ENCODE data around the gene LRBA. TPM values are rescaled to one million over a fixed set of nuclear protein-coding genes. Genes with fewer than 3 reads are reported as not detected.

The LRBA gene
- total RNA-seq, 2 experiments from 2014 or later = 53.7 to 54.6 TPM

GRCh38 chr4:150325872-150326271, 689.2 kb downstream of the LRBA start:
- no peak for DNase-seq
- H3K27me3 Mint-ChIP-seq (ENCODE audit: low read depth) = no peaks in the 10 kb centered on the region
- H3K9me3 Mint-ChIP-seq = no peaks in the 10 kb centered on the region
- peaks cover 8% of the 10 kb centered on the region for H3K4me1 Mint-ChIP-seq (ENCODE audit: low read depth)
- intact Hi-C loops (cut with micrococcal nuclease) = no loop called here
- peaks cover 13% of the 10 kb centered on the region for H3K36me3 Mint-ChIP-seq (ENCODE audit: low read depth)
- CTCF ChIA-PET = interaction anchor here (0.5 to 0.7 kb wide), 2 partner anchors 11 to 1931 kb away, joined by 3 to 4 read pairs; no protein-coding TSS in a partner anchor
- no peak overlapping the region for H3K27ac Mint-ChIP-seq
- H3K4me3 Mint-ChIP-seq = no peak overlapping the region

- Mint-ChIP-seq H3K4me1 (ENCODE audit: low read depth) (peaks cover 8% of the 10 kb centered on the region), H3K36me3 (ENCODE audit: low read depth) (peaks cover 22% of the 10 kb centered on the region), H3K27me3 (ENCODE audit: low read depth) (no peaks in the 10 kb centered on the region), H3K27ac (no peak overlapping the region), H3K9me3 (no peaks in the 10 kb centered on the region), H3K4me3 (no peak overlapping the region)
- CTCF ChIA-PET = interaction anchor here (0.7 kb wide), 1 partner anchor 265 kb away, joined by 3 read pairs; no protein-coding TSS in a partner anchor
- intact Hi-C loops (cut with micrococcal nuclease) = no loop called here
- DNase-seq = no peak
Observed at GRCh38 chr4:150323406-150324325, 691.4 kb downstream of the LRBA start.

GRCh38 chr4:150322646-150323045, 692.4 kb downstream of the LRBA start:
- no peaks in the 10 kb centered on the region for H3K27me3 Mint-ChIP-seq (ENCODE audit: low read depth)

GRCh38 chr4:150321113-150321512, 694.0 kb downstream of the LRBA start:
- Mint-ChIP-seq H3K4me3 (no peak overlapping the region), H3K4me1 (ENCODE audit: low read depth) (peaks cover 6% of the 10 kb centered on the region), H3K9me3 (no peaks in the 10 kb centered on the region), H3K27me3 (ENCODE audit: low read depth) (no peaks in the 10 kb centered on the region), H3K36me3 (ENCODE audit: low read depth) (peaks cover 24% of the 10 kb centered on the region), H3K27ac (no peak overlapping the region)
- DNase-seq = no peak
- intact Hi-C loops (cut with micrococcal nuclease) = no loop called here
- CTCF ChIA-PET = interaction anchor here (0.5 kb wide), 1 partner anchor 19 kb away, joined by 3 read pairs; no protein-coding TSS in a partner anchor

More at GRCh38 chr4:150322646-150323045, 692.4 kb downstream of the LRBA start:
- intact Hi-C loops (cut with micrococcal nuclease) = no loop called here
- DNase-seq = no peak
- Mint-ChIP-seq H3K4me3 (no peak overlapping the region), H3K9me3 (no peaks in the 10 kb centered on the region), H3K27ac (no peak overlapping the region), H3K4me1 (ENCODE audit: low read depth) (peaks cover 8% of the 10 kb centered on the region), H3K36me3 (ENCODE audit: low read depth) (peaks cover 22% of the 10 kb centered on the region)
- CTCF ChIA-PET = no interaction called here

GRCh38 chr4:150318971-150319370, 696.1 kb downstream of the LRBA start:
- CTCF ChIA-PET = no interaction called here
- Mint-ChIP-seq H3K27me3 (ENCODE audit: low read depth) (no peaks in the 10 kb centered on the region), H3K9me3 (no peaks in the 10 kb centered on the region), H3K4me1 (ENCODE audit: low read depth) (no peaks in the 10 kb centered on the region), H3K36me3 (ENCODE audit: low read depth) (peaks cover 18% of the 10 kb centered on the region), H3K4me3 (no peak overlapping the region), H3K27ac (no peak overlapping the region)
- DNase-seq = no peak
- intact Hi-C loops (cut with micrococcal nuclease) = no loop called here

- Mint-ChIP-seq H3K27me3 (ENCODE audit: low read depth) (no peaks in the 10 kb centered on the region), H3K9me3 (no peaks in the 10 kb centered on the region), H3K27ac (no peak overlapping the region), H3K4me1 (ENCODE audit: low read depth) (no peaks in the 10 kb centered on the region), H3K4me3 (no peak overlapping the region), H3K36me3 (ENCODE audit: low read depth) (peaks cover 17% of the 10 kb centered on the region)
- CTCF ChIA-PET = interaction anchor here (0.6 kb wide), 1 partner anchor 16 kb away, joined by 4 read pairs; no protein-coding TSS in a partner anchor
- no peak for DNase-seq
- intact Hi-C loops (cut with micrococcal nuclease) = no loop called here
Observed at GRCh38 chr4:150318527-150318926, 696.6 kb downstream of the LRBA start.

GRCh38 chr4:150316332-150317205, 698.5 kb downstream of the LRBA start:
- H3K27me3 Mint-ChIP-seq (ENCODE audit: low read depth) = no peaks in the 10 kb centered on the region
- CTCF ChIA-PET = interaction anchor here (0.6 kb wide), 1 partner anchor 40 kb away, joined by 4 read pairs; no protein-coding TSS in a partner anchor
- intact Hi-C loops (cut with micrococcal nuclease) = no loop called here
- H3K9me3 Mint-ChIP-seq = no peaks in the 10 kb centered on the region
- no peak overlapping the region for H3K27ac Mint-ChIP-seq
- H3K4me1 Mint-ChIP-seq (ENCODE audit: low read depth) = no peaks in the 10 kb centered on the region
- no peak overlapping the region for H3K4me3 Mint-ChIP-seq
- DNase-seq = no peak
- peaks cover 16% of the 10 kb centered on the region for H3K36me3 Mint-ChIP-seq (ENCODE audit: low read depth)

- Mint-ChIP-seq H3K4me1 (ENCODE audit: low read depth) (no peaks in the 10 kb centered on the region), H3K36me3 (ENCODE audit: low read depth) (peaks cover 14% of the 10 kb centered on the region), H3K9me3 (no peaks in the 10 kb centered on the region), H3K27ac (no peak overlapping the region), H3K27me3 (ENCODE audit: low read depth) (no peaks in the 10 kb centered on the region), H3K4me3 (no peak overlapping the region)
- no peak for DNase-seq
- CTCF ChIA-PET = no interaction called here
- intact Hi-C loops (cut with micrococcal nuclease) = no loop called here
Observed at GRCh38 chr4:150315691-150316090, 699.4 kb downstream of the LRBA start.

- CTCF ChIA-PET = no interaction called here
- Mint-ChIP-seq H3K4me3 (no peak overlapping the region), H3K27me3 (ENCODE audit: low read depth) (no peaks in the 10 kb centered on the region), H3K27ac (no peak overlapping the region), H3K4me1 (ENCODE audit: low read depth) (no peaks in the 10 kb centered on the region), H3K9me3 (no peaks in the 10 kb centered on the region), H3K36me3 (ENCODE audit: low read depth) (peaks cover 13% of the 10 kb centered on the region)
- intact Hi-C loops (cut with micrococcal nuclease) = no loop called here
- DNase-seq = no peak
Observed at GRCh38 chr4:150315175-150315574, 699.9 kb downstream of the LRBA start.

- Mint-ChIP-seq H3K9me3 (no peaks in the 10 kb centered on the region), H3K36me3 (ENCODE audit: low read depth) (peaks cover 8% of the 10 kb centered on the region), H3K27ac (no peak overlapping the region), H3K4me1 (ENCODE audit: low read depth) (no peaks in the 10 kb centered on the region), H3K4me3 (no peak overlapping the region), H3K27me3 (ENCODE audit: low read depth) (no peaks in the 10 kb centered on the region)
- no peak for DNase-seq
- intact Hi-C loops (cut with micrococcal nuclease) = no loop called here
- CTCF ChIA-PET = interaction anchor here (0.6 kb wide), 1 partner anchor 1518 kb away, joined by 3 read pairs; no protein-coding TSS in a partner anchor
Observed at GRCh38 chr4:150314031-150314430, 701.1 kb downstream of the LRBA start.

GRCh38 chr4:150310159-150310895, 704.8 kb downstream of the LRBA start:
- CTCF ChIA-PET = no interaction called here
- peaks cover 6% of the 10 kb centered on the region for H3K36me3 Mint-ChIP-seq (ENCODE audit: low read depth)
- no peak for DNase-seq
- no peak overlapping the region for H3K27ac Mint-ChIP-seq
- no peaks in the 10 kb centered on the region for H3K27me3 Mint-ChIP-seq (ENCODE audit: low read depth)
- H3K4me1 Mint-ChIP-seq (ENCODE audit: low read depth) = no peaks in the 10 kb centered on the region
- H3K9me3 Mint-ChIP-seq = no peaks in the 10 kb centered on the region
- H3K4me3 Mint-ChIP-seq = no peak overlapping the region
- intact Hi-C loops (cut with micrococcal nuclease) = no loop called here

Data from activated naive CD4-positive, alpha-beta T cell treated with anti-CD3 and anti-CD28 coated beads for 36 hours (primary cell).